Measurements from ENCODE around the gene PPP1R3E.

- TF ChIP-seq, protein P1, sequence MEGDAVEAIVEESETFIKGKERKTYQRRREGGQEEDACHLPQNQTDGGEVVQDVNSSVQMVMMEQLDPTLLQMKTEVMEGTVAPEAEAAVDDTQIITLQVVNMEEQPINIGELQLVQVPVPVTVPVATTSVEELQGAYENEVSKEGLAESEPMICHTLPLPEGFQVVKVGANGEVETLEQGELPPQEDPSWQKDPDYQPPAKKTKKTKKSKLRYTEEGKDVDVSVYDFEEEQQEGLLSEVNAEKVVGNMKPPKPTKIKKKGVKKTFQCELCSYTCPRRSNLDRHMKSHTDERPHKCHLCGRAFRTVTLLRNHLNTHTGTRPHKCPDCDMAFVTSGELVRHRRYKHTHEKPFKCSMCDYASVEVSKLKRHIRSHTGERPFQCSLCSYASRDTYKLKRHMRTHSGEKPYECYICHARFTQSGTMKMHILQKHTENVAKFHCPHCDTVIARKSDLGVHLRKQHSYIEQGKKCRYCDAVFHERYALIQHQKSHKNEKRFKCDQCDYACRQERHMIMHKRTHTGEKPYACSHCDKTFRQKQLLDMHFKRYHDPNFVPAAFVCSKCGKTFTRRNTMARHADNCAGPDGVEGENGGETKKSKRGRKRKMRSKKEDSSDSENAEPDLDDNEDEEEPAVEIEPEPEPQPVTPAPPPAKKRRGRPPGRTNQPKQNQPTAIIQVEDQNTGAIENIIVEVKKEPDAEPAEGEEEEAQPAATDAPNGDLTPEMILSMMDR (IDR thresholded peaks at IDR 0.05), result no peak
- TF ChIP-seq POLR2A (IDR thresholded peaks at IDR 0.05), result no peak
Observed at GRCh38 chr14:23277189-23277588, 25.5 kb downstream of the PPP1R3E start.
